GM23338 (cell line): ENCODE measurements around the gene ARHGEF11.

Experiments used
- CTCF ChIP-seq, 2 experiments: fragments of 200-600 bp in 1 of 2; sonication (generic) in 1 of 2; conservative IDR thresholded peaks; 2 replicates each; pipeline versions ENCODE4 v1.5.1 to v1.6.1; 2016 to 2017; ENCODE audit warnings: antibody characterized with exemption in 2 of 2, low read depth in 2 of 2, mild to moderate bottlenecking in 2 of 2, moderate library complexity in 1 of 2
- EZH2 ChIP-seq: fragments of 200-600 bp; sonication (generic); IDR thresholded peaks from one replicate; pipeline ENCODE4 v1.8.0; 2017; ENCODE audit warnings: antibody characterized with exemption, mild to moderate bottlenecking, low read depth; ENCODE audit not compliant: unreplicated experiment
- EZH2phosphoT487 ChIP-seq: fragments of 200-600 bp; sonication (generic); IDR thresholded peaks from one replicate; pipeline ENCODE4 v1.8.1; 2018; ENCODE audit warnings: antibody characterized with exemption; ENCODE audit not compliant: unreplicated experiment
- NANOG ChIP-seq: IDR thresholded peaks from 2 replicates; pipeline ENCODE4 v1.6.1; 2016; ENCODE audit warnings: antibody characterized with exemption, borderline replicate concordance
- POLR2AphosphoS5 ChIP-seq: IDR thresholded peaks from 2 replicates; pipeline ENCODE4 v1.6.1; 2016; ENCODE audit warnings: antibody characterized with exemption, low read depth
- REST ChIP-seq: IDR thresholded peaks from one replicate; pipeline ENCODE4 v1.6.1; 2018; ENCODE audit warnings: antibody characterized with exemption; ENCODE audit not compliant: unreplicated experiment

GRCh38 chr1:157028674-157029073 is 16.9 kb downstream of the ARHGEF11 start:
- no peak for TF ChIP-seq CTCF (conservative IDR thresholded peaks at IDR 0.05; ENCODE audit: low read depth in 2 of 2)
- TF ChIP-seq NANOG = no peak
- no peak for TF ChIP-seq EZH2phosphoT487
- TF ChIP-seq REST = no peak
- no peak for TF ChIP-seq POLR2AphosphoS5
- no peak for TF ChIP-seq EZH2
